Upper lobe of left lung (tissue), 6 donors: ENCODE measurements around the gene BPIFB2. TPM values are rescaled to one million over a fixed set of nuclear protein-coding genes. Genes with fewer than 3 reads are reported as not detected.
A peak's percentile ranks its signal among the peaks of the same experiment; 100 is the strongest.

Experiments used
- ATAC-seq, 2 donors: fragments of 200-7000 bp; cut with Tn5 transposase; one replicate each; pipeline ENCODE4 v1.9.1; 2022; ENCODE audit warnings: mild to moderate bottlenecking in 2 of 2, moderate library complexity in 2 of 2; ENCODE audit not compliant: low FRiP score in 2 of 2
- DNase-seq, 2 donors: peaks; one replicate each; pipeline ENCODE4 v3.0.0-alpha.2; 2019 to 2020
- H3K27ac ChIP-seq, 4 donors: fragments of 200-600 bp; sonication (generic); one replicate each; pipeline ENCODE4 v1.5.1; 2016 to 2019
- H3K27me3 ChIP-seq, 4 donors: fragments of 200-600 bp; sonication (generic); one replicate each; pipeline ENCODE4 v1.5.1; 2017 to 2019
- H3K36me3 ChIP-seq, 4 donors: fragments of 200-600 bp; sonication (generic); one replicate each; pipeline ENCODE4 v1.5.1; 2016 to 2019
- H3K4me1 ChIP-seq, 4 donors: fragments of 200-600 bp; sonication (generic); one replicate each; pipeline ENCODE4 v1.5.1; 2018 to 2019
- H3K4me3 ChIP-seq, 4 donors: fragments of 200-600 bp; sonication (generic); one replicate each; pipeline ENCODE4 v1.5.1; 2017 to 2019; ENCODE audit warnings: mild to moderate bottlenecking in 2 of 4, moderate library complexity in 1 of 4
- H3K9me3 ChIP-seq, 4 donors: fragments of 200-600 bp; sonication (generic); one replicate each; pipeline ENCODE4 v1.5.1; 2018 to 2019
- EP300 ChIP-seq, 4 donors: sonication (generic); formaldehyde crosslinking; IDR thresholded peaks; one replicate each; pipeline ENCODE4 v1.5.1; 2017; ENCODE audit warnings: antibody characterized with exemption in 4 of 4, control low read depth in 2 of 4
- POLR2A ChIP-seq, 4 donors: fragments of 450-650 bp; IDR thresholded peaks; one replicate each; pipeline ENCODE4 v1.5.1; 2016 to 2017; ENCODE audit warnings: antibody characterized with exemption in 4 of 4, mild to moderate bottlenecking in 2 of 4
- POLR2AphosphoS5 ChIP-seq, 2 donors: sonication (generic); formaldehyde crosslinking; IDR thresholded peaks; one replicate each; pipeline ENCODE4 v1.5.1; 2017; ENCODE audit warnings: antibody characterized with exemption in 2 of 2
- WGBS, 2 donors: methylation state at CpG; one replicate each; pipeline ENCODE4 v1.1.5; 2017 to 2018; 5-methylcytosine and 5-hydroxymethylcytosine counted together
- total RNA-seq, 6 donors: library from RNA; depleted of rRNA in 4 of 6; stranded (reverse); fragments of >200 nt in 4 of 6; gene quantifications; one replicate each; pipeline versions ENCODE4 v1.1.0 to v1.2.1, GENCODE V29; 2016 to 2021
- TF ChIP-seq, protein P1 (sequence below), 6 experiments: fragments of 450-650 bp in 4 of 6; fragments of 200-600 bp in 2 of 6; sonication (generic) in 2 of 6; IDR thresholded peaks; one replicate each; pipeline ENCODE4 v1.5.1; 2016 to 2019; ENCODE audit warnings: antibody characterized with exemption in 6 of 6
- donor health status: DM: no; HTN: no; CAD: no; lungs with moderate emphysema.
- donor health status: DM: no; HTN: yes; CAD: no; lungs with severe emphysema.

BPIFB2 gene
- total RNA-seq, 6 donors from 2014 or later = 0.23 to 3.1 (median 0.27) TPM; not detected in 3

DNA sequence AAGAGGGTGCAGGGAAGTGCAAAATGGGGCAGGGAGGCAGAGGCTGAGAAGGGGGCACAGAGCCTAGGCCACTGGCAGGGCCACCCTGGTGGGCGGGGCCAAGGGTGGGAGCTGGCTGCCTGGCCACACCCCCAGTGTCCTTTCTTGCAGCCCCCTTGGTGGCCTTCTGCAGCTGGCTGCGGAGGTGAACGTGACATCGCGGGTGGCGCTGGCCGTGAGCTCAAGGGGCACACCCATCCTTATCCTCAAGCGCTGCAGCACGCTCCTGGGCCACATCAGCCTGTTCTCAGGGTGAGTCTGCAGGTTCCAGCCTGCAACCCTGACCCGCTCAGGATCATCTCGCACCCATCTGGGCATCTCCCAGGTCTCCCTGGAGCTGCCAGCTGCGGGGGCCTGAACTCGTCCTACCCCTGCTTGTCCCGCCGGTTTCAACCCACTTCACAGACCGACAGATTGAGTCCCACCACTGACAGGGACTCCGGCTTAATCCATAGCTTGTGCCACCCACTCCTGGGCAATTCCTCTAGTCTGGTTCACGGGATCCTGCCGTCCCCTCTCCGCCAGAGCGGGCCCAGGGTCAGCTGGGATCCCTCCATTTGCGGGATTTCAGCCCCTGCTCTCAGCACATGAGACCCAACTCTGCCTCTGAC is 52.4 kb downstream of the BPIFB2 start:
- DNase-seq (peak in 1 of 2 donors; percentile 78), ATAC-seq (no peak)
- TF ChIP-seq POLR2A (IDR thresholded peaks at IDR 0.05) = no peak
- TF ChIP-seq, protein P1, sequence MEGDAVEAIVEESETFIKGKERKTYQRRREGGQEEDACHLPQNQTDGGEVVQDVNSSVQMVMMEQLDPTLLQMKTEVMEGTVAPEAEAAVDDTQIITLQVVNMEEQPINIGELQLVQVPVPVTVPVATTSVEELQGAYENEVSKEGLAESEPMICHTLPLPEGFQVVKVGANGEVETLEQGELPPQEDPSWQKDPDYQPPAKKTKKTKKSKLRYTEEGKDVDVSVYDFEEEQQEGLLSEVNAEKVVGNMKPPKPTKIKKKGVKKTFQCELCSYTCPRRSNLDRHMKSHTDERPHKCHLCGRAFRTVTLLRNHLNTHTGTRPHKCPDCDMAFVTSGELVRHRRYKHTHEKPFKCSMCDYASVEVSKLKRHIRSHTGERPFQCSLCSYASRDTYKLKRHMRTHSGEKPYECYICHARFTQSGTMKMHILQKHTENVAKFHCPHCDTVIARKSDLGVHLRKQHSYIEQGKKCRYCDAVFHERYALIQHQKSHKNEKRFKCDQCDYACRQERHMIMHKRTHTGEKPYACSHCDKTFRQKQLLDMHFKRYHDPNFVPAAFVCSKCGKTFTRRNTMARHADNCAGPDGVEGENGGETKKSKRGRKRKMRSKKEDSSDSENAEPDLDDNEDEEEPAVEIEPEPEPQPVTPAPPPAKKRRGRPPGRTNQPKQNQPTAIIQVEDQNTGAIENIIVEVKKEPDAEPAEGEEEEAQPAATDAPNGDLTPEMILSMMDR (IDR thresholded peaks at IDR 0.05) = no peak
- TF ChIP-seq POLR2AphosphoS5 (IDR thresholded peaks at IDR 0.05) = no peak
- no peak for TF ChIP-seq EP300 (IDR thresholded peaks at IDR 0.05)
- H3K27me3 ChIP-seq = no peaks in the 10 kb centered on the region
- no peaks in the 10 kb centered on the region for H3K36me3 ChIP-seq
- H3K9me3 ChIP-seq = no peaks in the 10 kb centered on the region
- H3K4me3 ChIP-seq = no peak overlapping the region
- H3K27ac ChIP-seq = no peak overlapping the region
- no peaks in the 10 kb centered on the region for H3K4me1 ChIP-seq
- 96 to 97% methylated on average over 13 to 17 of the region's 22 CpGs for WGBS, 2 donors

DNA sequence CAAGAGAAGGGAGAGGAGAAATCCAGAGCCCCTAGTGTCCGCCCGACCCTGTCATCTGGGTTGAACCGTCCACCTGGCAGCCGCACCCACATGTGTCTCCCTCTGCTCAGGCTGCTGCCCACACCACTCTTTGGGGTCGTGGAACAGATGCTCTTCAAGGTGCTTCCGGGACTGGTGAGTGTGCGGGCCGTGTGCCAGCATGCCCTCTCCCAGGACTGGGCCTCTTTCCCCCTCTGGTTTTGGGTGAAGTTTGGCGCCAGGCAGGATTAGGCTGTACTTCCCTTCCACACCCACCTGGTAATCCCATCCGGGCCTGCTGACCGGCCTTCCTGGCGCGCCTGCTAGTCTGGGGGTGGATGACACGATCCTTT is 54.1 kb downstream of the BPIFB2 start:
- no peak for DNase-seq
- WGBS, 2 donors = 72 to 87% methylated on average over 6 to 14 of the region's 14 CpGs
- no peak for TF ChIP-seq POLR2AphosphoS5 (IDR thresholded peaks at IDR 0.05)
- TF ChIP-seq, protein P1 (IDR thresholded peaks at IDR 0.05) = no peak
- TF ChIP-seq POLR2A (IDR thresholded peaks at IDR 0.05) = no peak
- no peak for TF ChIP-seq EP300 (IDR thresholded peaks at IDR 0.05)
- no peak for ATAC-seq
- H3K9me3 ChIP-seq = no peaks in the 10 kb centered on the region
- H3K27ac ChIP-seq = no peak overlapping the region
- no peaks in the 10 kb centered on the region for H3K27me3 ChIP-seq
- H3K36me3 ChIP-seq = no peaks in the 10 kb centered on the region
- H3K4me3 ChIP-seq = no peak overlapping the region
- no peaks in the 10 kb centered on the region for H3K4me1 ChIP-seq

DNA sequence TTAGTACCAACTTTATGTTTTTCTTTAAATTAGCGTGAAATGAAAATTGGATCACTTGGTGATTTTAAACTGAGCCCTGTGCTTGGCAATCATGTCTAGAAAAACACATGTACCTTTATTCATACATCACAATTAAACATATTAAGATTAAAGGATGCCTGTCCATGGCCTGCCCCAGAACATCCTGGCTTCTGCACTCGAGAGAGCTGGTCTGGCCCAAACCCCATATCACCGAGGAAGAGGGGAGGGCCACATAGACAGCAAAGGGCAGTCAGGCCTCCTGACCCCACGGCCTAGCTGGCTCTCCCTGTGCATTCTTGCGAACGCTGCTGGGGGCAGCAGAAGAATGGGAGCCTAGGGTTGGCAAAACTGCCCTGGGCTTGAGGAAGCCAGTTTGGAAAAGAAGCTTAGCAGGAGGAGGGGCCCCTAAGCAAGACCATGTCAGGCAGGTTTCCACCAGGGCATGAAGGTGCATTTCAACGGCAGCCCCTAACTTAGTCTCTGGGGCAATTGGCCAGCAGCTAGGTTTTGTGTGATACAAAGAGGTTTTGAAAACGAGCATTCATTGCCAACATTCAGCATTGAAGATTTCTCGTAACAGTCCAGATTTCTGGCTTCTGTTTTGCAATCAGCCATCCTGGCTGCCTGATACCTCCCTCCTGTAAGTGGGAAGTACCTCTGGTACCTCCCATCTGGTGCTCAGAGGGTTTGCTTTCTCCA is 54.8 kb downstream of the BPIFB2 start:
- ATAC-seq = no peak
- WGBS, 2 donors = 62 to 66% methylated on average over 9 of the region's 9 CpGs
- no peak overlapping the region for H3K4me3 ChIP-seq
- TF ChIP-seq, protein P1 (IDR thresholded peaks at IDR 0.05) = no peak
- TF ChIP-seq POLR2AphosphoS5 (IDR thresholded peaks at IDR 0.05) (no peak), EP300 (IDR thresholded peaks at IDR 0.05) (no peak), POLR2A (IDR thresholded peaks at IDR 0.05) (no peak)
- no peak overlapping the region for H3K27ac ChIP-seq
- no peak for DNase-seq
- H3K36me3 ChIP-seq = no peaks in the 10 kb centered on the region
- H3K4me1 ChIP-seq = no peaks in the 10 kb centered on the region
- no peaks in the 10 kb centered on the region for H3K9me3 ChIP-seq
- no peaks in the 10 kb centered on the region for H3K27me3 ChIP-seq

DNA sequence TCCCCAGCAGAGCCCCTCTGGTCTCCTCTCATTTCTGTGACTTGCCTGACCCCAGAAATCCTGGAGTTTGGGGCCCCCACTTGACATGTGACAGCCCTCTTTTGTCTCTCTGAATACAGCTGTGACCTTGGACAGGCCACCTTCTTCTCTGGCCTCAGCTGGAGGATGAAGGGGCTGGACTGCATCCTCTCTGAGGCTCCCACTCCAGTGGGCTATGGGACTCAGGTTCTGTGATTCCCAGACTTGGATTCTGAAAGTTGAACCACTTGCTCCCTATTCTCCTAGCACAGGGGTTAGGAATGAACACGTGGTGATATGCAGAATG is 55.3 kb downstream of the BPIFB2 start:
- no peak overlapping the region for H3K27ac ChIP-seq
- ATAC-seq (no peak), DNase-seq (no peak)
- H3K9me3 ChIP-seq = no peaks in the 10 kb centered on the region
- no peak for TF ChIP-seq POLR2AphosphoS5 (IDR thresholded peaks at IDR 0.05)
- no peak for TF ChIP-seq EP300 (IDR thresholded peaks at IDR 0.05)
- no peak for TF ChIP-seq POLR2A (IDR thresholded peaks at IDR 0.05)
- TF ChIP-seq, protein P1 (IDR thresholded peaks at IDR 0.05) = no peak
- H3K27me3 ChIP-seq = no peaks in the 10 kb centered on the region
- 69 to 82% methylated on average over 1 of the region's 1 CpG for whole genome bisulfite sequencing, 2 donors
- no peaks in the 10 kb centered on the region for H3K36me3 ChIP-seq
- H3K4me1 ChIP-seq = no peaks in the 10 kb centered on the region
- H3K4me3 ChIP-seq = no peak overlapping the region

DNA sequence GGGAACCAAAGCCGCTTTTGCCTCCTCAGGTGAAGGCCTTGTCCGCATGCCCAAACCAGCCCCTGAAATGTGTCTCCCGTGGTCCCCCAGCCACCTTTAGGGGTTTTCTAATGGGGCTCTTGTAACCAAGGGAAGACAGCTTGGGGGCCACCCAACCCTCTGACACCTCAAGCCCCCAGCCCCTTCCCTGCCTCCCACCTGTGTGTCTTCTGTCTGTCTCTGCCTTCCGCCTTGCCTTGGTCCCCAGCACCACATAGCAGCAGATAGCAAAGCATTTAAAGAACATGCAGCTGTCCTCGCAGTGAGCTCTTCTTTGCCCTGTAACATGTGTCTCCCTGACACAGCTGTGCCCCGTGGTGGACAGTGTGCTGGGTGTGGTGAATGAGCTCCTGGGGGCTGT is 55.8 kb downstream of the BPIFB2 start:
- Histone ChIP-seq H3K4me1 (no peaks in the 10 kb centered on the region), H3K36me3 (no peaks in the 10 kb centered on the region), H3K9me3 (no peaks in the 10 kb centered on the region), H3K27ac (no peak overlapping the region), H3K4me3 (no peak overlapping the region), H3K27me3 (no peaks in the 10 kb centered on the region)
- DNase-seq (no peak), ATAC-seq (no peak)
- 87 to 96% methylated on average over 6 of the region's 6 CpGs for WGBS, 2 donors
- no peak for TF ChIP-seq POLR2A (IDR thresholded peaks at IDR 0.05)
- no peak for TF ChIP-seq POLR2AphosphoS5 (IDR thresholded peaks at IDR 0.05)
- TF ChIP-seq EP300 (IDR thresholded peaks at IDR 0.05) = no peak
- TF ChIP-seq, protein P1 (IDR thresholded peaks at IDR 0.05) = no peak
